ENCODE measurements around the gene OR14K1. TPM values are rescaled to one million over a fixed set of nuclear protein-coding genes. Genes with fewer than 3 reads are reported as not detected.
"Not testable (repeated sequence)": the region's sequence is repeated elsewhere in the genome, so short reads cannot be mapped to it uniquely, and the experiment has no call there.

Gene OR14K1
- total RNA-seq (2014; rRNA removed; shearing (Covaris generic)): not detected in 2 replicates

- DNase-seq (ENCODE audit: low spot score): no peak
These were observed at the start of gene OR14K1 for GRCh38 chr1:247738315-247738714. Gene OR14K1 (plus strand): TSS chr1:247738615. CDS start chr1:247738615, 0 bp downstream.

DNA sequence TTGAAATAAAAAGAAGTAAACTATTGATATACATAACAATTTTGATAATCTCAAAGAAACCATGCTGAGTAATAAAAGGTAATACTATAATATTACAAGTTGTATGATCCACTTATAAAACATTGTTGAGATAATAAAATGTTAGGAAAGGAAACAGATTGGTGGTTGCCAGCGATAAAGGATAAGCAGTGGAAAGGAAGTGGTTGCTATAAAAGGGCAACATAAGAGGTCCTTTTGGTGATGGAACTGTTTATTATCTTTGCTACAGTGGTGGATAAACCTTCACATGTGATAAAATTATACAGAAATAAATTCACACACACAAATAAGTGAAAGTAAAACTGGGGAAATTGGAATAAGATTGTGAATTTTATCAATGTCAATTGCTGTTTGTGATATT lies 37.1 kb upstream of the OR14K1 start:
- DNase-seq (ENCODE audit: low spot score): no peak

DNA sequence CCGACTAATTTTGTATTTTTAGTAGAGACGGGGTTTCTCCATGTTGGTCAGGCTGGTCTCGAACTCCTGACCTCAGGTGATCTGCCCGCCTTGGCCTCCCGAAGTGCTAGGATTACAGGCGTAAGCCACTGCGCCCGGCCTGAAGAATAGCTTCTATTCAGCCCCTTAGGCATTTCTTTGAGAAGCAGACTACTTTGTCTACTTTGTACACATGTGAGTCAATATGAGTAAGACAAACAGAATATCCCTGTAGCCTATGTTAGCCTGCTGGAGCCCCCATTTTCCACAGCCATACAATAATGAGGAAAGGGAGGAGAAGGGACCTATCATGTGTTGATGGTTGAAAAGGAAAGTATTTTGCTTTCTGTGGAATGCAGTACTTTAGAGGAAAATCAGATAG lies 27.7 kb upstream of the OR14K1 start:
- not testable (repeated sequence) for DNase-seq (ENCODE audit: low spot score)

DNA sequence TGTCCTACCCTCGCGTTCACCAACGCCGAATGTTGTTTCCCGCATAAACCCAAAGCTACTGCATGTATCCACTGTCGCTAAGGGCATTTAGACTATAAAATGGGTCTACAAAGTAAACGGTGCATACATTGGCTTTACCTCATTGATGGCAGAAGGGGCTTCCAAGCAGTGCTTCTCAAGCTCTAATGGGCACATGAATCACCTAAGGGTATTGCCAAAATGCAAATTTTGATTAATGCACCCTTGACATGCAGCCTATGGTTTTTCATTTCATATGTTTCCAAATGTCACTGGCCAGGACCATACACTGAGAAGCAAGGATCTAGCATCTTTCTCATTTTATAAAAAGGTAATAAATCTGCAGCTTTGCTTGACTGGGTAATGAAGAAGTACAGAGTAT lies 24.7 kb upstream of the OR14K1 start:
- no peak for DNase-seq (ENCODE audit: low spot score)

DNA sequence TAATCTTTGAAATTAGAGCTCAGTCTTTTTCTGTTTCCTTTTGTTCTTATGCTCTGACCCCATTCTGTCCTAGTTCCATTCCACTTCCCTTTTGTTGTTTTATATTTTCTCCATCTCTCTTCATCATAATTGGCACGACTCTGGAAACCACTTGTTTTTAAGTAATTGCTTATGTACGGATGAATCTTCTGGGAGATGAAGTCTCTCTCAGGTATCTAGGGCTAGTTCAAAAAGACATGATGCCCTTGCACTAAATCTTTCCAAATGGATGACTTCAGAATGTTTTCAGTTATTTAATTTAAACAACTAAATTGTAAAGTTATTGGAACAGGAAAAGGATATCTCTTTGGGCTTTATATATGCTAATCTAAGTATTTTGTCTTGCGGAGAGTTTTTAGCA lies 21.9 kb upstream of the OR14K1 start, which contains the start of gene OR6F1:
TSS of gene OR6F1 (minus strand) at position 101 of the 400 bp plus-strand sequence. CDS start 3,891 bp downstream, outside the sequence.
- no peak for DNase-seq (ENCODE audit: low spot score)

DNA sequence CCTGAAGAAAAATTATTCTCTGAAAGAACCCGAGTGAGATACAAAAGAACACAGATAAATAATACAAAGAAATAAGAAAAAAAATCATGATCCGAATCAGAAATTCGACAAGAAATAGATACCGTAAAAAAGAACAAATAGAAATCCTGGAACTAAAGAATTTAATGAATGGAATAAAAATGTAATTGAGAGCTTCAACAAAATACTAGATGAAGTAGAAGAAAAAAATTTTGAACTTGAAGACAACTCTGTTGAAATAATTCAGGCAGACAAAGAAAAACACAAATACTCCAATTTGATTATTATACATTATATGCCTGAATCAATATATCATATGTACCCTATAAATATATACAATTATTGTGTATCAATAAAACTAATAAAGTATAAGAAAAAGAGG lies 17.2 kb upstream of the OR14K1 start:
- no peak for DNase-seq (ENCODE audit: low spot score)

DNA sequence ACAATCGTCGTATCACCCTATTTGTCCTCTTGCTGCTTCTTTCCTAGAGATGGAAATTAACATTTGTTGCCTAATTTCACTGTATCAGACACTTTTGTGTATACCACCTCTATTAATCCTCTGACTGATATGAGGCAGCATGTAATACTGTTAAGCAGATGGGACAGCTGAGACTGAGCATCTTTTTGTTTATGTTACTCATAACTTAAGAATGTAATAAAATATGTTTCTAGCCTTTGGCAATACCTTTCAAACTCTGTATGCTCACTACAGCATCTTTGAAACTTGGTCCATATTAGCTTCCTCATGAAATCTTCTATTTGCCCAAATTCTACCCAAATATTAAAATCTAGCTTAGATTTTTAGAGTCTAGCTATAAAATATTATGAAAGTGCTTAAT lies 2.3 kb downstream of the OR14K1 start:
- DNase-seq (ENCODE audit: low spot score): no peak

GRCh38 chr1:247741756-247742155 lies 3.3 kb downstream of the OR14K1 start:
- no peak for DNase-seq (ENCODE audit: low spot score)

GRCh38 chr1:247742215-247742760 lies 3.9 kb downstream of the OR14K1 start:
- DNase-seq (ENCODE audit: low spot score): not testable (repeated sequence)

DNA sequence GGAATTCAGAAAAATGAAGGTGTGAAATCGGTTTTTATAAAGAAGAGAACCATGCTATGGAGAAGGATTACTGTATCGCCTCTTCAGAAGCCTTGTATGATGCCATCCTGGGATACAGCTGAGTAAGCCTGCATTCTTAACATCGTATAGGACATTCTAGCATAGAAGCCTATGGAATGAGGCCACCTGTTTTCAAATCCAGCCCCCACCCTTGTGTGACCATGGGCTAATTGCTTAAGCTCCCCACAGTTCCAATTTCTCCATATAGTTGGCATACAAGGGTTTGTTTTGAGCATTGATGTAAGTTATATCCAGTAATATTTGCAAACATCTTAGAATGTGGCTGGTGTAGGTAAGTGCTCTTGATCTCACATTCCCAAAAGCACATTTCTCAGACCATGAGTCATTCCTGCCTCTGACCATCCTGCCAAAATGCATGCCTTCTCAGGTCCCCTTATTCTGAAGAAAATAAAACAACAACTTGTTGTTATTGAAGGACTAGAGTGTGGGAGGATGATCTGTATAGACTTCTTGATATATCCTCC lies 8.0 kb downstream of the OR14K1 start:
- no peak for DNase-seq (ENCODE audit: low spot score)

GRCh38 chr1:247747616-247748015 lies 9.2 kb downstream of the OR14K1 start:
- DNase-seq (ENCODE audit: low spot score): no peak

DNA sequence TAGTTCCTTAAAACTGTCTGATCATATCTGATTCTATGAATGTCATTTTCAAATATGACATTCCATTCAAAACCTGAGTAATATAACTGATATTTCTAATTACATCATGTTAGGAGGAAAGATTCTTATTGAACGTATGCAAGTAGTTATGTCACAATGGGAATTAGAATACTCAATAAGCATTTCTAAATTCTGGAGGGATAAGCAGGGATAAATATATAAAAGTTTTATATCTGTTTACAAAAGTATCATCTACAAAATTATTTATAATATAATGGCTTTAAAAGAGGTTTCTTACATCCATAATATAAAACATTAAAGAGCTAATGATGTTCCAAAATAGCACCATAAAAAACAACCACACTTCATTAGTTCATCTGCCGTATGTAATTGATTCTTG lies 9.6 kb downstream of the OR14K1 start, which contains the start of gene OR14A2:
TSS of gene OR14A2 (minus strand) at position 101 of the 400 bp plus-strand sequence.
- no peak for DNase-seq (ENCODE audit: low spot score)

DNA sequence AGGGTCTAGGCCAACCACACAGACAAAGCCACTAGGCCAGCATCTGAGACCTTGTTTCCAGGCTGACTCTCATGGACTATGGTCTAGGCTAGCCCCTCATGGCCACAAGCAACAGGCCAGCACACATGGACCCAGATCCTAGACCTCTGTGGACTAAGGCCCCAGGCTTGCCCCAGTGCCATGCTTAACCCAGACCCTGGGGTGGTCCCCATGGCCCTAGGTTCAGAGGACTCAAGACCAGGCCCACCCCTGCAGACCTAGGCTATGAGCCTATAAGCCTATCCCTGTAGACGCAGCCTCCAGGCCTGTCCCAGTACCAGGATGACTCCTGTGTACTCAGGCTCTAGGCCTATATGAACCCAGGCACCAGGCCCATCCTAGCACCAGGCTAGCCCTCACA lies 11.5 kb downstream of the OR14K1 start:
- no peak for DNase-seq (ENCODE audit: low spot score)

GRCh38 chr1:247754311-247754710 lies 15.9 kb downstream of the OR14K1 start:
- not testable (repeated sequence) for DNase-seq (ENCODE audit: low spot score)

GRCh38 chr1:247760456-247760855 lies 22.0 kb downstream of the OR14K1 start, which contains the start of gene OR1C1:
Gene OR1C1 (minus strand): TSS chr1:247760556. CDS start chr1:247758406, 2,150 bp downstream.
- DNase-seq (ENCODE audit: low spot score): no peak

DNA sequence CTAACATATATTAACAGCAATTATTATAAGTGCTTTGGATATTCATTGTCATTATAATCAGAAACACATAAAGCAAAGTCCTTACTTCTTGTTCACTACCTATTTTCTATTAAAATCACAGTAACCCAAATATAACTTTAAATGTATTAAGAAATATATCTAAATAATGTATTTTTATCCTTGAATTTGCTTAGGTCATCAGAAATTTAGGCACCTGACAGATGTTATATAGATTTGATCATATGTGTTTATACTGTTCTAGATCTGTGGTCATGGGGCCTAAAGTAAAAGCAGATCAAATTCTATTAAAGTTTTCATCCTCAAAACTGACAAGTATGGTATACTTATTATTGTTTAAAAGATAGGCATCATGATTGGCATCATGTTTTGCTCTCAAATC lies 31.2 kb downstream of the OR14K1 start:
- no peak for DNase-seq (ENCODE audit: low spot score)

Other genes starting within 250 kb of the OR14K1 start
- gene OR2C3, start 202.2 kb upstream of the OR14K1 start, total RNA-seq (2014; rRNA removed; shearing (Covaris generic)): not detected in 2 replicates
- not detected in 2 replicates for gene GCSAML, start 189.5 kb upstream of the OR14K1 start, total RNA-seq (2014; rRNA removed; shearing (Covaris generic))
- gene OR2G2, start 150.3 kb upstream of the OR14K1 start, total RNA-seq (2014; rRNA removed; shearing (Covaris generic)): not detected in 2 replicates
- gene OR2G3, start 133.0 kb upstream of the OR14K1 start, total RNA-seq (2014; rRNA removed; shearing (Covaris generic)): not detected in 2 replicates
- not detected in 2 replicates for gene OR13G1, start 58.9 kb upstream of the OR14K1 start, total RNA-seq (2014; rRNA removed; shearing (Covaris generic))
- gene OR6F1, start 22.0 kb upstream of the OR14K1 start, total RNA-seq (2014; rRNA removed; shearing (Covaris generic)): not detected in 2 replicates
- not detected in 2 replicates for gene OR14A2, start 9.5 kb downstream of the OR14K1 start, total RNA-seq (2014; rRNA removed; shearing (Covaris generic))
- not detected in 2 replicates for gene OR1C1, start 21.9 kb downstream of the OR14K1 start, total RNA-seq (2014; rRNA removed; shearing (Covaris generic))
- gene OR14A16, start 85.5 kb downstream of the OR14K1 start, total RNA-seq (2014; rRNA removed; shearing (Covaris generic)): not detected in 2 replicates
- not detected in 2 replicates for gene OR11L1, start 103.3 kb downstream of the OR14K1 start, total RNA-seq (2014; rRNA removed; shearing (Covaris generic))
- gene TRIM58, start 118.6 kb downstream of the OR14K1 start, total RNA-seq (2014; rRNA removed; shearing (Covaris generic)): not detected in 2 replicates
- not detected in 2 replicates for gene OR2W3, start 157.0 kb downstream of the OR14K1 start, total RNA-seq (2014; rRNA removed; shearing (Covaris generic))
- not detected in 2 replicates for gene OR2T8, start 181.6 kb downstream of the OR14K1 start, total RNA-seq (2014; rRNA removed; shearing (Covaris generic))
- gene OR2AJ1, start 186.3 kb downstream of the OR14K1 start, total RNA-seq (2014; rRNA removed; shearing (Covaris generic)): not detected in 2 replicates
- not detected in 2 replicates for gene OR2L8, start 210.2 kb downstream of the OR14K1 start, total RNA-seq (2014; rRNA removed; shearing (Covaris generic))
- gene OR2AK2, start 226.6 kb downstream of the OR14K1 start, total RNA-seq (2014; rRNA removed; shearing (Covaris generic)): not detected in 2 replicates